ENCODE results near the gene TMEM255B.

The TMEM255B gene

DNA sequence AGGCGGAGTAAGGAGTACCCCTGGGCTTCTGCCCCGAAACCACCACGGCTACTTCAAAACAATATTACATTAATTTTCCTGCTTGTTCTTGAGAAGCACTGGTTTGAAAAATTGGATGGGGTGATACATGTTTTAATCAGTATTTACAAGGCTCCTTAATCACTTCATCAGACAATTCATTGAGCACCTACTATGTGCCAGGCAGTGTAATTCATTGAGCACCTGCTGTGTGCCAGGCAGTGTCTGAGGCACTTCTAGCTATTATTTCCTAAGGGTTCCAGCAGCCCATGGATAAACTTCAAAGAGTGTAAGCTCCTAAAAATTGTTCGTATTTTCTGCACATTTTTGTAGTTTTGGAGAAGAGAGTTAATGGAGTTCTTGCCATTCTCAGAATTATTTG is 106.4 kb downstream of the TMEM255B start:
- peaks cover 8% of the 10 kb centered on the region; the same call in 1 of the 2 replicates for H3K9me3 ChIP-seq (ENCODE audit: insufficient read depth, low read length)
- no peak overlapping the region for H3K27ac ChIP-seq (ENCODE audit: low read depth, low read length)
- no peak overlapping the region for H3K4me3 ChIP-seq (ENCODE audit: insufficient read depth, low read length, poor library complexity, severe bottlenecking)
- no peaks in the 10 kb centered on the region for H3K9me2 ChIP-seq (replicated peaks; ENCODE audit: insufficient read depth, low read length)
- H4K20me1 ChIP-seq (ENCODE audit: low read depth, low read length): no peaks in the 10 kb centered on the region
- no peaks in the 10 kb centered on the region for H3K79me2 ChIP-seq (ENCODE audit: insufficient read depth, low read length)
- no peak overlapping the region for H3K9ac ChIP-seq (ENCODE audit: low read length)
- no peak overlapping the region for H2AFZ ChIP-seq (ENCODE audit: low read depth, low read length, severe bottlenecking)
- H3K4me2 ChIP-seq (ENCODE audit: low read depth, low read length, poor library complexity, severe bottlenecking): no peak overlapping the region
- no peak for TF ChIP-seq EZH2phosphoT487 (conservative IDR thresholded peaks at IDR 0.05; ENCODE audit: low read length)
- TF ChIP-seq, protein P1, sequence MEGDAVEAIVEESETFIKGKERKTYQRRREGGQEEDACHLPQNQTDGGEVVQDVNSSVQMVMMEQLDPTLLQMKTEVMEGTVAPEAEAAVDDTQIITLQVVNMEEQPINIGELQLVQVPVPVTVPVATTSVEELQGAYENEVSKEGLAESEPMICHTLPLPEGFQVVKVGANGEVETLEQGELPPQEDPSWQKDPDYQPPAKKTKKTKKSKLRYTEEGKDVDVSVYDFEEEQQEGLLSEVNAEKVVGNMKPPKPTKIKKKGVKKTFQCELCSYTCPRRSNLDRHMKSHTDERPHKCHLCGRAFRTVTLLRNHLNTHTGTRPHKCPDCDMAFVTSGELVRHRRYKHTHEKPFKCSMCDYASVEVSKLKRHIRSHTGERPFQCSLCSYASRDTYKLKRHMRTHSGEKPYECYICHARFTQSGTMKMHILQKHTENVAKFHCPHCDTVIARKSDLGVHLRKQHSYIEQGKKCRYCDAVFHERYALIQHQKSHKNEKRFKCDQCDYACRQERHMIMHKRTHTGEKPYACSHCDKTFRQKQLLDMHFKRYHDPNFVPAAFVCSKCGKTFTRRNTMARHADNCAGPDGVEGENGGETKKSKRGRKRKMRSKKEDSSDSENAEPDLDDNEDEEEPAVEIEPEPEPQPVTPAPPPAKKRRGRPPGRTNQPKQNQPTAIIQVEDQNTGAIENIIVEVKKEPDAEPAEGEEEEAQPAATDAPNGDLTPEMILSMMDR (IDR thresholded peaks at IDR 0.05; ENCODE audit: insufficient read depth, low read length, poor library complexity, severe bottlenecking): no peak
- H3K36me3 ChIP-seq (ENCODE audit: low read length): no peaks in the 10 kb centered on the region
- H3F3A ChIP-seq (ENCODE audit: insufficient read depth): no peaks in the 10 kb centered on the region
- no peaks in the 10 kb centered on the region for H3K27me3 ChIP-seq (ENCODE audit: low read length)

All from SU-DHL-6 (cell line).